ENCODE measurements around the gene TRAF7.

DNA sequence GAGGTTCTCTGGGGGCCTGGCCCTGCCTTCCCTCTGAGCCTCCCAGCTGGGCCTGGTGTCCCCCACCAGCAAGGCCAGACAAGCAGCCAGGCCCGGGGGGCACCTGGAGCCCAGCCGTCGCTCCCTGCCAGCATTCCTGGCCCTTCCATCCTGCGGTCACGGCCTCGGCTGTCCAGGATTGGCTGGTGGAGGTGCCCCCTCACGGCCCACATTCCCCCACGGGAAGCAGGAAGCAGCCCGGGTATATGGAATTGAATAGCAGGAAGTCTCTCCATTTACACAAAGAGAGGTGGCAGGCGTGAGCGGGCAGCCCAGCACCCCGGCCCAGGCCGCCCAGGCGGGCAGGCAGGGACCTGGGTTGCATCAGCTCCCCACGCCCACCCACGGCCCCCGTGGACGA, 14.5 kb downstream of the TRAF7 start:
- TF ChIP-seq, protein P1, sequence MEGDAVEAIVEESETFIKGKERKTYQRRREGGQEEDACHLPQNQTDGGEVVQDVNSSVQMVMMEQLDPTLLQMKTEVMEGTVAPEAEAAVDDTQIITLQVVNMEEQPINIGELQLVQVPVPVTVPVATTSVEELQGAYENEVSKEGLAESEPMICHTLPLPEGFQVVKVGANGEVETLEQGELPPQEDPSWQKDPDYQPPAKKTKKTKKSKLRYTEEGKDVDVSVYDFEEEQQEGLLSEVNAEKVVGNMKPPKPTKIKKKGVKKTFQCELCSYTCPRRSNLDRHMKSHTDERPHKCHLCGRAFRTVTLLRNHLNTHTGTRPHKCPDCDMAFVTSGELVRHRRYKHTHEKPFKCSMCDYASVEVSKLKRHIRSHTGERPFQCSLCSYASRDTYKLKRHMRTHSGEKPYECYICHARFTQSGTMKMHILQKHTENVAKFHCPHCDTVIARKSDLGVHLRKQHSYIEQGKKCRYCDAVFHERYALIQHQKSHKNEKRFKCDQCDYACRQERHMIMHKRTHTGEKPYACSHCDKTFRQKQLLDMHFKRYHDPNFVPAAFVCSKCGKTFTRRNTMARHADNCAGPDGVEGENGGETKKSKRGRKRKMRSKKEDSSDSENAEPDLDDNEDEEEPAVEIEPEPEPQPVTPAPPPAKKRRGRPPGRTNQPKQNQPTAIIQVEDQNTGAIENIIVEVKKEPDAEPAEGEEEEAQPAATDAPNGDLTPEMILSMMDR (IDR thresholded peaks at IDR 0.05 in 2 of 3, conservative IDR thresholded peaks at IDR 0.05 in 1 of 3; ENCODE audit: borderline replicate concordance in 1 of 3, insufficient read depth in 1 of 3, low read depth in 2 of 3, low read length in 2 of 3): no peak
- no peak for TF ChIP-seq POLR2A (IDR thresholded peaks at IDR 0.05; ENCODE audit: borderline replicate concordance, extremely low read depth, insufficient read depth, insufficient read length)
- no peak for TF ChIP-seq EZH2 (IDR thresholded peaks at IDR 0.05)
- TF ChIP-seq, protein P2, sequence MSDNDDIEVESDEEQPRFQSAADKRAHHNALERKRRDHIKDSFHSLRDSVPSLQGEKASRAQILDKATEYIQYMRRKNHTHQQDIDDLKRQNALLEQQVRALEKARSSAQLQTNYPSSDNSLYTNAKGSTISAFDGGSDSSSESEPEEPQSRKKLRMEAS (IDR thresholded peaks at IDR 0.05): no peak
- no peak for TF ChIP-seq CBX3 (IDR thresholded peaks at IDR 0.05; ENCODE audit: low read depth)
